MM.1S (cell line): ENCODE data around the gene PROM2.

Experiments
- CTCF ChIP-seq: fragments of 300-600 bp; sonication (generic); IDR thresholded peaks from 2 replicates; pipeline ENCODE4 v1.5.1; 2016; ENCODE audit warnings: antibody characterized with exemption, low read length, mixed read lengths
- EZH2 ChIP-seq: fragments of 300-600 bp; sonication (generic); optimal IDR thresholded peaks from 2 replicates; pipeline ENCODE3; 2017; ENCODE audit warnings: low read depth, mild to moderate bottlenecking, antibody characterized with exemption, low read length, mixed read lengths
- EZH2phosphoT487 ChIP-seq: fragments of 300-600 bp; sonication (generic); IDR thresholded peaks from 2 replicates; pipeline ENCODE4 v1.6.1; 2018; ENCODE audit warnings: antibody characterized with exemption, low read length

- TF ChIP-seq CTCF (no peak), EZH2phosphoT487 (no peak), EZH2 (no peak)
Measured at GRCh38 chr2:95276244-95276887, 2.1 kb downstream of the PROM2 start.
